CD4-positive, alpha-beta T cell treated with Interleukin-10 for 1 hour (primary cell): Measurements from ENCODE around the gene SLC38A11.

Experiments
- DNase-seq: peaks from one replicate; pipeline ENCODE4 v3.0.0-alpha.2; 2020

Gene SLC38A11

GRCh38 chr2:164969909-164970690 lies 14.8 kb upstream of the SLC38A11 start:
- DNase-seq = no peak

- no peak for DNase-seq
These were observed 12.5 kb upstream of the SLC38A11 start for GRCh38 chr2:164967781-164968228.

- DNase-seq = no peak
These were observed 12.0 kb upstream of the SLC38A11 start for GRCh38 chr2:164967361-164967760.

DNA sequence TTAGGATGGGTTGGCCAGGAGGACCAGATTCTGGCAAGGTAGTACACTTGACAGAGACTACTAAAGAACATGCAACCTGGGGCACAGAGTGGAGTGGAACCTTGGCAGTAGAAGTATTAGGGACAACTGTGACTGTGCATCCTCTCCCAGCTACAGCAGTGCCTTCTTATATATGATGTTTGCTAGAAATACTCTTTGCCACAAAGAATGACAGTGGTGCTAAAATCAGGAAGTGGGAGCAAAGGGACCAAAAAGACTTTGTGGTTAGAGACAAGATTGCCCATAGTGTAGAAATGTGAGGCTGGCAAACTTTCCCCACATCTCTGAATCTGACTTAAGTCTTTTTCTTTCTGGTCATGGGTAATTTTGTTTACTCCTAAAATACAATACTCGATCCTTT lies 9.4 kb upstream of the SLC38A11 start:
- DNase-seq = no peak

DNA sequence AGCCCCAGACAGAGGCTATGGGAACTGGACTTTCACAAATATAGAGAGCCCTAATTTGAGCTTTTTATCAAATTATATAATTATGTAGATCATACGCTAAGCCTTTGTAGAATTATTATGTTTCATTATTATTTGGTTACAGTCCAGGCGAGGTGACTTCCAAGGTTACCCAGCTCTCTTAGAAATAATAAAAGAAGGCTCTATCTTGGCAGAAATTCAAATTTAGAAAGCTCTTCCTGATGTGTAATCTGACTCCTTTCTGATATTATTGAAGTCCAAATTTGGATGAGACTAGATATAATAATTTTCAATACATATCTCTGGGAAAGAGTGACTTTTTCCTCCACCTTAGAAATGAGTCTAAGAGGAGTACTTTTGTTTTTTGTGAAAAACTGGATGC lies 4.8 kb upstream of the SLC38A11 start:
- no peak for DNase-seq

DNA sequence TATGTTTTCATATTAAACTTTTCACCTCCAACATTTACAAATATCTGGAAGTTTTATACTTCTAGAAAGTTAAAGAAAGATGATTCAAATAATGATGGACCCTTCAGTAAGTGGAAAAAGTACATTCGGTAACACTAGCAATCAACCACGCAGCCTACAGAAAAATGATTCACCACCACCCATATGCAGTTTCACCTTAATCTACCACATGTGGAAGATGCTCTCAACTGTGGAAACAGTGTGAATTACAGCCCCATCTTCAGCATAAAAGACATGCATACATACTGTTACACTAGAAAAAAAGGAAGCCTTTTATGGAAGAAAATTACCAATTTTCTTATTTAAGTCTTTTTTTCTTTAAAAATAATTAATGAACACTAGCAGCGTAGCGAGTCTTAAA lies 1.1 kb downstream of the SLC38A11 start:
- DNase-seq = no peak

GRCh38 chr2:164953279-164953678 lies 2.0 kb downstream of the SLC38A11 start:
- no peak for DNase-seq

GRCh38 chr2:164952057-164952702 lies 3.1 kb downstream of the SLC38A11 start:
- no peak for DNase-seq

- no peak for DNase-seq
These were observed 6.8 kb downstream of the SLC38A11 start for GRCh38 chr2:164948540-164948939.

DNA sequence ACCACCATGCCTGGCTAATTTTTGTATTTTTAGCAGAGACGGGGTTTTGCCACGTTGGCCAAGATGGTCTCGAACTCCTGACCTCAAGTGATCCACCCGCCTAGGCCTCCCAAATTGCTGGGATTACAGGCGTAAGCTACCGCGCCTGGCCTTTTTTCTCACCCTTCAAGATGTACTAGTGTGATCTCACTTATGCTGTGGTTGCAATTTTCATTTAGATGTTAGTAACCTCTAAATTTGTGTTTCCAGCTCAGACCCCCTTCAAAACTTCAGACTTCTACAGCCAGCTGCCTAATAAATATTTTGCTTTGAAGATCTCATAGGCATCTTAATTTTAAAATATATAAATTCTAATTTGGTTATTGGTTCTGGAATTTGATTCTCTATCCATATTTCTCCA lies 8.0 kb downstream of the SLC38A11 start:
- no peak for DNase-seq

- DNase-seq = no peak
These were observed 12.0 kb downstream of the SLC38A11 start for GRCh38 chr2:164943289-164943688.

GRCh38 chr2:164937864-164938401 lies 17.4 kb downstream of the SLC38A11 start:
- DNase-seq = no peak

- DNase-seq = no peak
These were observed 19.9 kb downstream of the SLC38A11 start for GRCh38 chr2:164935118-164936101.

DNA sequence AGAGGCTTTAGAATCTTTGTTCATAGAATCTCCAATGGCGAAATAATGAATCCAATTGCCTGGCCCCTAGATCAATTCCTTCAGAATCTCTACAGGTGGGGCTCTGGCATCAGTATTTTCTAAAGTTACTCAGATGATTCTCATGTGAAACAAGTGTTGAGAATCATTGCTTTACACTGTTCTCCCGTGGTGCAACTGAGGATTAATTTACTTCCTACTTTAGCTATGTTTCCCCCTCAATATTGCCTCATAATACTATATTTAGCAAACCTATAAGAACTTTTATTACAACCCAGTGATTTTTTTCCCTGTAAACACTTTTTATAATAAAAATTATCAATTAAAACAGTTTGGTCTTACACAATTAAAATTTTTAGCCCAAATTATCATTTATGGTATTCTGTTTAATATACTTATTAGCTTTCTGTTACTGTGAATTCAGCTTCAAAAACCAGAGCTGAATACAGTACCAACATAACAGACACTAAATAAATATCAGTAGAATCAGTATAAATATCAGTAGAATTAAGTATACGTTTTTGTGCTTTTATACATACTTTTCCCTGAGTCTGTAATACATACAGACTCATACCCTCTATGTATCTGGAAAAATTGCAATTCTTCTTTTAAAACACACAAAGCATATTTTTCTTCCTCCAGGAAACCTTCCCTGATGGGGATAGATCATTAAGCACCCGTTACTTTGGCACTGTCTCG lies 20.8 kb downstream of the SLC38A11 start:
- no peak for DNase-seq

GRCh38 chr2:164933671-164934189 lies 21.6 kb downstream of the SLC38A11 start:
- DNase-seq = no peak

- DNase-seq = no peak
These were observed 22.9 kb downstream of the SLC38A11 start for GRCh38 chr2:164932377-164932776.

- DNase-seq = no peak
These were observed 27.1 kb downstream of the SLC38A11 start for GRCh38 chr2:164928101-164928673.

- no peak for DNase-seq
These were observed 33.2 kb downstream of the SLC38A11 start for GRCh38 chr2:164922134-164922533.

DNA sequence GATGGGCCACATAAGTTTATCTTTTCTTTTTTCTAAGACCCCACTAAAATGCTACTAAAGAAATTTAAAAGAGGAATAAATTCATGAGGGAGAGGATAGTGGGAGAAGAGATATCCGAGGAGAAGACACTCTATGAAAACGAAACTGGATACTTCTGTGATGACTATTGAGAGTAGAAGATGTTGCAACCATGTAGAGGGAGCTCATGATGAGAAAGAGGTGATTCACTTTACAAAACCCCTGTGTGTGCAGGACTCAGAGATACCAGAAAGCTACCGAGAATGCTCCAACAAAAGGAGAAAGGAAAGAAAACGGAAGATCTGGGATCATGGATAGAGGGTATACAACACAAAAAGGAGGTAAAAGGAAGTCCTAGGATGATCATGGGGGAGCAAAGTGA lies 34.9 kb downstream of the SLC38A11 start:
- no peak for DNase-seq

GRCh38 chr2:164917296-164917903 lies 37.9 kb downstream of the SLC38A11 start:
- DNase-seq = no peak

- DNase-seq = no peak
These were observed 39.8 kb downstream of the SLC38A11 start for GRCh38 chr2:164915566-164915965.
